GM21576 (cell line): ENCODE measurements around the gene MAZ.

Experiments
- ATAC-seq: cut with Tn5 transposase; IDR thresholded peaks from one replicate; pipeline ENCODE4 v1.9.1; 2021; ENCODE audit warnings: mild to moderate bottlenecking, moderate library complexity; ENCODE audit not compliant: unreplicated experiment

Gene MAZ

GRCh38 chr16:29852654-29853053 is 46.3 kb downstream of the MAZ start:
- ATAC-seq, result no peak

GRCh38 chr16:29854520-29855100 is 48.3 kb downstream of the MAZ start:
- no peak for ATAC-seq

GRCh38 chr16:29857133-29857760 is 50.9 kb downstream of the MAZ start:
- ATAC-seq, result no peak

- ATAC-seq, result no peak
These were observed 52.0 kb downstream of the MAZ start for GRCh38 chr16:29858149-29858849.

- no peak for ATAC-seq
These were observed 52.6 kb downstream of the MAZ start for GRCh38 chr16:29858974-29859373.

- ATAC-seq, result no peak
These were observed 53.9 kb downstream of the MAZ start for GRCh38 chr16:29860218-29860617.
